Lung (tissue), 12 donors: ENCODE measurements around the gene JAKMIP3. TPM values are rescaled to one million over a fixed set of nuclear protein-coding genes. Genes with fewer than 3 reads are reported as not detected.

ENCODE experiments used
- ATAC-seq: fragments of 200-7000 bp; cut with Tn5 transposase; one replicate; pipeline ENCODE4 v1.9.1; 2020; ENCODE audit warnings: moderate number of reproducible peaks; ENCODE audit not compliant: insufficient read depth, low FRiP score
- DNase-seq, 3 donors: peaks; one replicate each; pipeline ENCODE4 v3.0.0-alpha.2; 2013 to 2017
- H3K27ac ChIP-seq, 2 donors: one replicate each; pipeline ENCODE4 v1.5.1; 2013; ENCODE audit warnings: mild to moderate bottlenecking in 2 of 2, moderate library complexity in 2 of 2, control low read depth in 1 of 2, inconsistent platforms in 1 of 2, low read depth in 1 of 2, low read length in 1 of 2
- H3K27me3 ChIP-seq, 3 donors: one replicate each; pipeline ENCODE4 v1.5.1; 2013; ENCODE audit warnings: low read length in 2 of 3; ENCODE audit not compliant: control insufficient read depth in 3 of 3, insufficient read depth in 3 of 3
- H3K36me3 ChIP-seq, 4 donors: one replicate each; pipeline ENCODE4 v1.5.1; 2013; ENCODE audit warnings: low read length in 4 of 4, mild to moderate bottlenecking in 1 of 4, moderate library complexity in 1 of 4; ENCODE audit not compliant: control insufficient read depth in 4 of 4, insufficient read depth in 4 of 4
- H3K4me1 ChIP-seq, 5 donors: one replicate each; pipeline ENCODE4 v1.5.1; 2013; ENCODE audit warnings: low read length in 5 of 5, mild to moderate bottlenecking in 2 of 5, moderate library complexity in 1 of 5; ENCODE audit not compliant: control insufficient read depth in 5 of 5, insufficient read depth in 5 of 5
- H3K4me3 ChIP-seq: one replicate; pipeline ENCODE4 v1.5.1; 2013; ENCODE audit warnings: mild to moderate bottlenecking, control low read depth, moderate library complexity
- H3K9ac ChIP-seq, 2 donors: one replicate each; pipeline ENCODE4 v1.5.1; 2013; ENCODE audit warnings: low read length in 2 of 2, control low read depth in 1 of 2; ENCODE audit not compliant: insufficient read depth in 1 of 2
- H3K9me3 ChIP-seq, 4 donors: one replicate each; pipeline ENCODE4 v1.5.1; 2013; ENCODE audit warnings: low read length in 3 of 4, mild to moderate bottlenecking in 1 of 4, moderate library complexity in 1 of 4; ENCODE audit not compliant: control insufficient read depth in 4 of 4, insufficient read depth in 3 of 4
- CTCF ChIP-seq: IDR thresholded peaks from 2 replicates; pipeline ENCODE4 v1.5.1; 2012; ENCODE audit warnings: mild to moderate bottlenecking; ENCODE audit errors: control extremely low read depth, extremely low read depth
- WGBS, 2 donors: extraction: QIAGEN DNeasy Blood & Tissue Kit; methylation state at CpG; one replicate each; pipeline ENCODE4 v1.1.7; 2013; 5-methylcytosine and 5-hydroxymethylcytosine counted together
- polyA plus RNA-seq, 2 donors: library from polyadenylated mRNA; stranded (reverse); fragments of 200-250 nt; gene quantifications; one replicate each; pipeline ENCODE4 v1.2.1, GENCODE V29; 2013
- total RNA-seq, 2 donors: library from RNA; depleted of rRNA in 1 of 2; stranded (reverse); fragments of >200 nt in 1 of 2; gene quantifications; one replicate each; pipeline ENCODE4 v1.2.1, GENCODE V29; 2014 to 2021
- donor health status: control.
- donor health status: control.
- donor health status: Bipolar disorder and iron deficiency.
- donor health status: healthy.
- donor health status: DM: yes; HTN: yes; CAD: no.

The JAKMIP3 gene
- total and polyA plus RNA-seq, 4 donors = 0.14 to 0.34 (median 0.21) TPM

GRCh38 chr10:132021504-132022143, 44.1 kb upstream of the JAKMIP3 start:
- DNase-seq = no peak
- H3K4me3 ChIP-seq = no peak overlapping the region
- WGBS, 2 donors = 84 to 85% methylated on average over 16 of the region's 16 CpGs
- no peaks in the 10 kb centered on the region for H3K36me3 ChIP-seq
- H3K27ac ChIP-seq = no peak overlapping the region
- H3K9ac ChIP-seq = no peak overlapping the region
- peaks cover 0 to 31% (median 18%) of the 10 kb centered on the region in 3 donors for H3K27me3 ChIP-seq
- H3K4me1 ChIP-seq = peaks cover 0 to 3% (median 0%) of the 10 kb centered on the region in 5 donors
- no peak for ATAC-seq
- no peak for TF ChIP-seq CTCF
- H3K9me3 ChIP-seq = no peaks in the 10 kb centered on the region

GRCh38 chr10:132022241-132022640, 43.5 kb upstream of the JAKMIP3 start:
- peaks cover 0 to 31% (median 18%) of the 10 kb centered on the region in 3 donors for H3K27me3 ChIP-seq
- no peaks in the 10 kb centered on the region for H3K36me3 ChIP-seq
- no peak for TF ChIP-seq CTCF
- no peak overlapping the region for H3K4me3 ChIP-seq
- H3K27ac ChIP-seq = no peak overlapping the region
- 85 to 86% methylated on average over 18 of the region's 18 CpGs for WGBS, 2 donors
- H3K9ac ChIP-seq = no peak overlapping the region
- ATAC-seq = no peak
- DNase-seq = no peak
- H3K4me1 ChIP-seq = peaks cover 0 to 3% (median 0%) of the 10 kb centered on the region in 5 donors
- H3K9me3 ChIP-seq = no peaks in the 10 kb centered on the region

GRCh38 chr10:132023092-132023811, 42.5 kb upstream of the JAKMIP3 start:
- Histone ChIP-seq H3K4me3 (no peak overlapping the region), H3K27me3 (peaks cover 0 to 33% (median 19%) of the 10 kb centered on the region in 3 donors)

More at GRCh38 chr10:132023092-132023811, 42.5 kb upstream of the JAKMIP3 start:
- WGBS, 2 donors = 13 to 22% methylated on average over 36 of the region's 36 CpGs
- ATAC-seq = peak; percentile 81
- Histone ChIP-seq H3K27ac (no peak overlapping the region), H3K9ac (no peak overlapping the region), H3K36me3 (no peaks in the 10 kb centered on the region), H3K4me1 (peaks cover 0 to 3% (median 0%) of the 10 kb centered on the region in 5 donors), H3K9me3 (peaks cover 0 to 2% (median 0%) of the 10 kb centered on the region in 4 donors)
- TF ChIP-seq CTCF = peak; percentile 86
- DNase-seq = peak; percentile 75 to 80 (median 79)
